ENCODE measurements around the gene TMOD2. TPM values are rescaled to one million over a fixed set of nuclear protein-coding genes. Genes with fewer than 3 reads are reported as not detected.

Gene TMOD2
- total RNA-seq, 1 donor, result 9.8 TPM

DNA sequence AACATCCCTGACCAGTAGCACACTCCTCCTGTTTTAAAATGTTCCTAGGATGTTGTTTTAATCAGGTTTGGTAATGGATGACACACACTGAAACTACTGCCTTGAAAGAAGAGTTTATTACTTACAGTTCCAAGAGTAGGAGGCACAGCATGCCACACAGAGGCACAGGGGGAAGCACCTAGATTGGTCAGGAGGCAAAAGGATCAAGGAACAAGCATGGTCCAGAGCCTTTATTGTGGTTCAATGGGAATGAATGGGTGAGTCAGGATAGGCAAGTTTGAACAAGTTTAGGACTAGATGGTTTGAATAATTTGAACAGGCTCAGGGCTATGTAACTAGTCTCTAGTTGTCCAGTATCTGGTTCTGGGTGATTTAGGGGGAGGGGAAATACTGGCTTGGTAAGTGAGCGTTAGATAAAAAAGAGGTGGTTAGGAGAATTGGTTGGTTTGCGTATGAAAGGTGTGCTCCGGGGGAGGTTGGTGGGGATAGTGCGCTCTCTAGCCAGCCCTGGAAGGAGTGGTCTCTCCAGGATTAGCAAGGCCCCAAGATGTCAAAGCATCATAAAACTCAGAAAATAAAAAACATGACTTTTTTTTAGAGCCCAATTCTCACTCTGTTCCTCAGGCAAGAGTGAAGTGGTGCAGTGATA lies 113.1 kb downstream of the TMOD2 start:
- H3K4me1 ChIP-seq (ENCODE audit: insufficient read depth, low read length), result peaks cover 29% of the 10 kb centered on the region
- H3K4me2 ChIP-seq (ENCODE audit: insufficient read depth, low read length), result no peak overlapping the region
- no peak for DNase-seq (ENCODE audit: insufficient read length, low spot score, missing footprints)
- no peaks in the 10 kb centered on the region for H3K9me3 ChIP-seq (ENCODE audit: low read depth, low read length)
- peaks cover 18% of the 10 kb centered on the region for H3K36me3 ChIP-seq (ENCODE audit: insufficient read depth, low read length)
- TF ChIP-seq CTCF (IDR thresholded peaks at IDR 0.05; ENCODE audit: extremely low read depth, low read depth, low read length), result no peak
- H3K27me3 ChIP-seq (ENCODE audit: insufficient read depth, low read length), result no peaks in the 10 kb centered on the region
- no peak overlapping the region for H3K4me3 ChIP-seq (ENCODE audit: insufficient read depth, low read length)
- H3K27ac ChIP-seq (ENCODE audit: low read depth, low read length), result peak overlapping the region; percentile 3
- H4K20me1 ChIP-seq (ENCODE audit: insufficient read depth, low read length), result no peaks in the 10 kb centered on the region
- H3K79me2 ChIP-seq (ENCODE audit: insufficient read depth, low read length), result peaks cover 67% of the 10 kb centered on the region
- no peak overlapping the region for H2AFZ ChIP-seq (ENCODE audit: low read length)

- Histone ChIP-seq H3K27me3 (ENCODE audit: insufficient read depth, low read length) (no peaks in the 10 kb centered on the region), H3K4me1 (ENCODE audit: insufficient read depth, low read length) (peaks cover 29% of the 10 kb centered on the region), H3K36me3 (ENCODE audit: insufficient read depth, low read length) (peaks cover 22% of the 10 kb centered on the region), H3K79me2 (ENCODE audit: insufficient read depth, low read length) (peaks cover 59% of the 10 kb centered on the region), H3K27ac (ENCODE audit: low read depth, low read length) (no peak overlapping the region), H2AFZ (ENCODE audit: low read length) (no peak overlapping the region), H4K20me1 (ENCODE audit: insufficient read depth, low read length) (no peaks in the 10 kb centered on the region), H3K4me3 (ENCODE audit: insufficient read depth, low read length) (no peak overlapping the region), H3K9me3 (ENCODE audit: low read depth, low read length) (no peaks in the 10 kb centered on the region), H3K4me2 (ENCODE audit: insufficient read depth, low read length) (no peak overlapping the region)
- no peak for TF ChIP-seq CTCF (IDR thresholded peaks at IDR 0.05; ENCODE audit: extremely low read depth, low read depth, low read length)
- no peak for DNase-seq (ENCODE audit: insufficient read length, low spot score, missing footprints)
Observed at GRCh38 chr15:51865317-51865716, 113.9 kb downstream of the TMOD2 start.

Small RNAs within 50 kb of the gene (small RNA-seq; reads per million reads assigned to genes)
- gene AC090971.5 (not detected), gene RF00017 (not detected)

Other genes starting within 250 kb of the TMOD2 start
- gene DMXL2, start 128.8 kb upstream of the TMOD2 start, total RNA-seq, result 37.3 and 46.0 TPM in 2 replicates
- not detected in 2 replicates for gene SCG3, start 70.1 kb upstream of the TMOD2 start, total RNA-seq
- 3.3 and 4.7 TPM in 2 replicates for gene LYSMD2, start 13.9 kb upstream of the TMOD2 start, total RNA-seq
- 44.5 and 49.8 TPM in 2 replicates for gene TMOD3, start 78.1 kb downstream of the TMOD2 start, total RNA-seq
- 15.6 and 16.3 TPM in 2 replicates for gene LEO1, start 220.2 kb downstream of the TMOD2 start, total RNA-seq

Measured in osteoblast (primary cell).